HepG2 (cell line): ENCODE measurements around the gene RPTOR. TPM values are rescaled to one million over a fixed set of nuclear protein-coding genes. Genes with fewer than 3 reads are reported as not detected.

Source experiments
- ATAC-seq: fragments of 200-7000 bp; cut with Tn5 transposase; 3 replicates; pipeline ENCODE4 v1.9.1; 2020; ENCODE audit warnings: mild to moderate bottlenecking, moderate library complexity
- BruUV-seq: library from RNA; stranded (reverse); fragments of 400-500 nt; replicated peaks from 2 replicates; lab custom pipeline; 2021; lab: Mats Ljungman, UMichigan
- CTCF ChIA-PET: fragments of 300-600 bp; formaldehyde crosslinking; extraction: SDS; loops from one replicate; lab custom pipeline; 2021; ENCODE audit warnings: low total read pairs, inconsistent platforms, low intra/inter-chr PET ratio; lab: Yijun Ruan, JAX
- POLR2A ChIA-PET: fragments of 350-600 bp; sonication (Branson Sonifier 250); formaldehyde crosslinking; loops from one replicate; lab custom pipeline; 2020; ENCODE audit warnings: antibody characterized with exemption, inconsistent platforms; lab: Yijun Ruan, JAX
- DNase-seq: peaks from one replicate; pipeline ENCODE4 v3.0.0-alpha.2; 2015; ENCODE audit warnings: low spot score
- FAIRE-seq: peaks from 3 replicates; lab custom pipeline; 2011; peaks lifted over from hg19 to GRCh38; lab: Jason Lieb, UNC
- H2AFZ ChIP-seq: one replicate; pipeline ENCODE4 v1.6.1; 2011; ENCODE audit warnings: low read length, inconsistent platforms
- H3K27ac ChIP-seq: fragments of 300-600 bp; 3 replicates; pipeline ENCODE4 v1.8.0; 2011; ENCODE audit warnings: mixed run types, mild to moderate bottlenecking, mixed read lengths, low read length, inconsistent platforms; ENCODE audit not compliant: insufficient read depth; ENCODE audit errors: extremely low read length
- H3K27me3 ChIP-seq, 2 experiments: fragments of 200-600 bp in 1 of 2; 2 replicates in 1 of 2; 3 replicates in 1 of 2; pipeline versions ENCODE4 v1.6.0 to v1.8.0; 2011; ENCODE audit warnings: low read length in 2 of 2, mild to moderate bottlenecking in 2 of 2, moderate library complexity in 2 of 2, inconsistent platforms in 1 of 2; ENCODE audit not compliant: insufficient read depth in 2 of 2, control insufficient read depth in 1 of 2
- H3K36me3 ChIP-seq, 2 experiments: fragments of 200-600 bp in 1 of 2; replicated peaks in 1 of 2; 2 replicates in 1 of 2; 3 replicates in 1 of 2; pipeline versions ENCODE4 v1.5.1 to v1.8.0; 2011; ENCODE audit warnings: low read length in 2 of 2, inconsistent platforms in 1 of 2; ENCODE audit not compliant: insufficient read depth in 2 of 2, control insufficient read depth in 1 of 2
- H3K4me1 ChIP-seq: 2 replicates; pipeline ENCODE4 v1.5.1; 2012; ENCODE audit warnings: low read length, inconsistent platforms; ENCODE audit not compliant: insufficient read depth
- H3K4me2 ChIP-seq: 2 replicates; pipeline ENCODE4 v1.6.0; 2011; ENCODE audit warnings: low read depth, low read length, inconsistent platforms
- H3K4me3 ChIP-seq, 3 experiments: fragments of 200-600 bp in 1 of 3; sonication (generic), shearing (Covaris generic) in 1 of 3; replicated peaks in 1 of 3; 2 replicates each; pipeline ENCODE4 v1.5.1; 2011 to 2016; ENCODE audit warnings: low read length in 3 of 3, inconsistent platforms in 2 of 3, low read depth in 2 of 3, mild to moderate bottlenecking in 2 of 3, control low read depth in 1 of 3, mixed read lengths in 1 of 3; ENCODE audit not compliant: insufficient read depth in 1 of 3
- H3K79me2 ChIP-seq: one replicate; pipeline ENCODE4 v1.6.1; 2011; ENCODE audit warnings: low read length, inconsistent platforms; ENCODE audit not compliant: insufficient read depth
- H3K9ac ChIP-seq: 2 replicates; pipeline ENCODE4 v1.6.0; 2011; ENCODE audit warnings: mild to moderate bottlenecking, low read depth, low read length, inconsistent platforms; ENCODE audit not compliant: insufficient read depth
- H3K9me3 ChIP-seq: 2 replicates; pipeline ENCODE4 v1.5.1; 2012; ENCODE audit warnings: mild to moderate bottlenecking, low read length
- H4K20me1 ChIP-seq: 2 replicates; pipeline ENCODE4 v1.6.0; 2011; ENCODE audit warnings: inconsistent platforms, mild to moderate bottlenecking, low read length, moderate library complexity; ENCODE audit not compliant: insufficient read depth
- ATF2 ChIP-seq: sonication (generic); formaldehyde crosslinking; IDR thresholded peaks from 2 replicates; pipeline ENCODE4 v1.4.0; 2020; ENCODE audit warnings: missing genetic modification reagents
- FOXJ3 ChIP-seq: sonication (generic); formaldehyde crosslinking; IDR thresholded peaks from 2 replicates; pipeline ENCODE4 v1.4.0; 2020; ENCODE audit warnings: missing genetic modification reagents, mild to moderate bottlenecking, borderline replicate concordance
- FOXM1 ChIP-seq: sonication (generic); formaldehyde crosslinking; IDR thresholded peaks from 2 replicates; pipeline ENCODE4 v1.5.0; 2020; ENCODE audit warnings: missing genetic modification reagents
- HBP1 ChIP-seq: IDR thresholded peaks from 2 replicates; pipeline ENCODE4 v1.6.1; 2016; ENCODE audit warnings: low read depth, control low read depth
- HIVEP1 ChIP-seq: sonication (generic); formaldehyde crosslinking; IDR thresholded peaks from 2 replicates; pipeline ENCODE4 v1.4.0; 2020; ENCODE audit warnings: mild to moderate bottlenecking, missing genetic modification reagents
- KLF13 ChIP-seq: sonication (generic); formaldehyde crosslinking; IDR thresholded peaks from 2 replicates; pipeline ENCODE4 v1.4.0; 2020; ENCODE audit warnings: mild to moderate bottlenecking, missing genetic modification reagents
- NAIF1 ChIP-seq: sonication (generic); formaldehyde crosslinking; IDR thresholded peaks from 2 replicates; pipeline ENCODE4 v1.5.0; 2020; ENCODE audit warnings: mild to moderate bottlenecking, missing genetic modification reagents, borderline replicate concordance
- PBX3 ChIP-seq: sonication (generic); formaldehyde crosslinking; IDR thresholded peaks from 2 replicates; pipeline ENCODE4 v1.8.1; 2023; ENCODE audit warnings: missing genetic modification reagents, inconsistent platforms, borderline replicate concordance
- POLR2AphosphoS2 ChIP-seq: IDR thresholded peaks from 2 replicates; pipeline ENCODE4 v1.6.1; 2011; ENCODE audit warnings: low read depth, low read length, improper control_type of control experiment
- SCMH1 ChIP-seq: sonication (generic); formaldehyde crosslinking; IDR thresholded peaks from 2 replicates; pipeline ENCODE4 v1.9.0; 2021; ENCODE audit warnings: missing genetic modification reagents, mild to moderate bottlenecking, borderline replicate concordance
- YEATS4 ChIP-seq: sonication (generic); formaldehyde crosslinking; IDR thresholded peaks from 2 replicates; pipeline ENCODE4 v1.4.0; 2020; ENCODE audit warnings: missing genetic modification reagents, borderline replicate concordance
- ZFP82 ChIP-seq: sonication (generic); formaldehyde crosslinking; IDR thresholded peaks from 2 replicates; pipeline ENCODE4 v1.5.1; 2020; ENCODE audit warnings: mild to moderate bottlenecking, missing genetic modification reagents, borderline replicate concordance
- ZFP90 ChIP-seq: sonication (generic); formaldehyde crosslinking; IDR thresholded peaks from 2 replicates; pipeline ENCODE4 v1.8.0; 2022; ENCODE audit warnings: missing genetic modification reagents, mild to moderate bottlenecking, inconsistent platforms, borderline replicate concordance
- ZMAT3 ChIP-seq: sonication (generic); formaldehyde crosslinking; conservative IDR thresholded peaks from 2 replicates; pipeline ENCODE4 v1.7.0; 2021; ENCODE audit warnings: missing genetic modification reagents
- ZNF264 ChIP-seq: sonication (generic); formaldehyde crosslinking; IDR thresholded peaks from 2 replicates; pipeline ENCODE4 v1.4.0; 2020; ENCODE audit warnings: missing genetic modification reagents
- ZNF317 ChIP-seq: sonication (generic); formaldehyde crosslinking; IDR thresholded peaks from 2 replicates; pipeline ENCODE4 v1.5.0; 2020; ENCODE audit warnings: mild to moderate bottlenecking, missing genetic modification reagents
- ZSCAN5A ChIP-seq: sonication (generic); formaldehyde crosslinking; IDR thresholded peaks from 2 replicates; pipeline ENCODE4 v1.8.0; 2022; ENCODE audit warnings: mild to moderate bottlenecking, missing genetic modification reagents, borderline replicate concordance
- WGBS: methylation state at CpG from one replicate; pipeline ENCODE4 v1.1.6; 2017; ENCODE audit warnings: low lambda C conversion rate; 5-methylcytosine and 5-hydroxymethylcytosine counted together
- in situ Hi-C: cut with HindIII; loops from 2 replicates; pipeline ENCODE4 v1.10.0; 2017; ENCODE audit warnings: low pct_unique_long_range_greater_than_20kb; ENCODE audit not compliant: extremely low pct_ligation_motif_present
- intact Hi-C: fragments of 100-400 bp; cut with micrococcal nuclease; formaldehyde crosslinking; loops from one replicate; pipeline ENCODE4 v1.10.0; 2022; ENCODE audit not compliant: unreplicated experiment
- polyA plus RNA-seq, 8 experiments: library from polyadenylated mRNA; depleted of rRNA in 3 of 8; stranded (reverse) in 7 of 8; unstranded in 1 of 8; fragments of >200 nt; fragmentation: Illumina TruSeq in 4 of 8; extraction: Trizol in 4 of 8; gene quantifications; 2 replicates each; pipeline versions ENCODE4 v1.2.1 to v1.2.3, GENCODE V29; 2011 to 2016; ENCODE audit warnings: low read depth in 4 of 8, missing spikeins in 1 of 8, mixed read lengths in 1 of 8; ENCODE audit not compliant: insufficient read depth in 1 of 8
- total RNA-seq, 5 experiments: library from RNA; depleted of rRNA; stranded (reverse); fragments of >200 nt; fragmentation: Illumina TruSeq; extraction: Trizol; gene quantifications; 2 replicates each; pipeline ENCODE4 v1.2.3, GENCODE V29; 2016; ENCODE audit warnings: low read depth in 1 of 5

RPTOR gene
- total and polyA plus RNA-seq, 2 of the 13 experiments (the other 11 are each of a cell fraction or from before 2014, with no cell fraction given): 6.6 to 25.3 TPM

GRCh38 chr17:80575057-80575875, 30.6 kb downstream of the RPTOR start:
- in situ Hi-C loops: loop anchor here (5.0 kb wide), 1 partner anchor 148 kb away; no protein-coding TSS in a partner anchor
- TF ChIP-seq FOXM1 (CRISPR knock-in tag) (no peak), ZNF317 (no peak), ZSCAN5A (CRISPR knock-in tag) (peak; percentile 76; the same call in 1 of the 2 replicates), YEATS4 (no peak), PBX3 (CRISPR knock-in tag) (no peak), NAIF1 (no peak), ZMAT3 (CRISPR knock-in tag) (peak; percentile 80; the same call in 1 of the 2 replicates), FOXJ3 (CRISPR knock-in tag) (peak; percentile 40; the same call in 1 of the 2 replicates), ZFP82 (CRISPR knock-in tag) (no peak), ATF2 (peak; percentile 73; the same call in 1 of the 2 replicates), POLR2AphosphoS2 (no peak), ZNF264 (no peak), SCMH1 (CRISPR knock-in tag) (no peak), KLF13 (CRISPR knock-in tag) (no peak), ZFP90 (CRISPR knock-in tag) (no peak), HIVEP1 (CRISPR knock-in tag) (no peak), HBP1 (CRISPR knock-in tag) (peak; percentile 77; the same call in 1 of the 2 replicates)

More at GRCh38 chr17:80575057-80575875, 30.6 kb downstream of the RPTOR start:
- ChIA-PET CTCF (interaction anchor here (0.7 to 3.2 kb wide), 16 partner anchors 10 to 406 kb away, joined by 3 to 114 read pairs (median 4); partner anchors contain the start of gene NPTX1), POLR2A (no interaction called here)
- WGBS: 25% methylated on average over 17 of the region's 17 CpGs
- Histone ChIP-seq H3K36me3 (peaks cover 0 to 2% of the 10 kb centered on the region in 2 experiments; a peak in 2 of 5 replicates), H3K9ac (no peak overlapping the region), H3K9me3 (no peaks in the 10 kb centered on the region), H2AFZ (no peak overlapping the region), H3K4me3 (no peak overlapping the region), H3K27ac (no peak overlapping the region), H3K4me2 (no peak overlapping the region), H3K27me3 (no peaks in the 10 kb centered on the region), H3K4me1 (peaks cover 5% of the 10 kb centered on the region; the same call in 1 of the 2 replicates), H4K20me1 (peaks cover 18% of the 10 kb centered on the region), H3K79me2 (peaks cover 83% of the 10 kb centered on the region)
- DNase-seq (peak; percentile 86), ATAC-seq (peak; percentile 99), FAIRE-seq (peak; percentile 95)
- intact Hi-C loops: loop anchor here (1.0 kb wide), 3 partner anchors 54 to 148 kb away; no protein-coding TSS in a partner anchor
- BruUV-seq: no TSS peak
